ENCODE results near the gene MAGIX.

MAGIX gene

DNA sequence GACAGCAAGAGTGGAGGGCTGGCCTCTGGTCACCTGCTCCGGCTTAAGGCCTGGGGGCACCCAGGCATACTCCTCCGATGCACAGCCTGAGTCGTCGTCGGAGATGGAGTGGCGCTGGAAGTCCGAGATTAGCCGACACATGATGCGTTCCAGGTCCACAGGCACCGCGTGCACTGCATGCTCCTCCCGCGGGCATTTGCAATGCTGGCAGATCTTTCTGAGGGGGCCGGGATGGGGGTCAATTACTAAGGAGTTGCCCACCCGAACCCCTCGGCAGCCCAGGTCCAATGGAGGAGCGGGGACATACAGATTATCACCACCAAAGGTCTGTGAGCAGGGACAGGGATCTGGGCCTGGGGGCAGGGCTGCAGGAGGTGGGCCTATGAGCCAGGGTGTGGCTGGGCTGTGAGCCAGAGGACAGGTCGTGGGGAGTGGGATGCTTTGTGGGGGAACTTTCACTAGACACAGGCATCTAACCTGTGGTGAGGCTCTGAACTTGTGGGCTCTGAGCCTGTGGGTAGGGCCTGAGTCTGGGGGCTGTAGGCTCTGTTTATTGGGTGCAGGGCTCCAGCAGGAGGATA lies 21.2 kb downstream of the MAGIX start:
- no peak for DNase-seq (ENCODE audit: low read depth)

DNA sequence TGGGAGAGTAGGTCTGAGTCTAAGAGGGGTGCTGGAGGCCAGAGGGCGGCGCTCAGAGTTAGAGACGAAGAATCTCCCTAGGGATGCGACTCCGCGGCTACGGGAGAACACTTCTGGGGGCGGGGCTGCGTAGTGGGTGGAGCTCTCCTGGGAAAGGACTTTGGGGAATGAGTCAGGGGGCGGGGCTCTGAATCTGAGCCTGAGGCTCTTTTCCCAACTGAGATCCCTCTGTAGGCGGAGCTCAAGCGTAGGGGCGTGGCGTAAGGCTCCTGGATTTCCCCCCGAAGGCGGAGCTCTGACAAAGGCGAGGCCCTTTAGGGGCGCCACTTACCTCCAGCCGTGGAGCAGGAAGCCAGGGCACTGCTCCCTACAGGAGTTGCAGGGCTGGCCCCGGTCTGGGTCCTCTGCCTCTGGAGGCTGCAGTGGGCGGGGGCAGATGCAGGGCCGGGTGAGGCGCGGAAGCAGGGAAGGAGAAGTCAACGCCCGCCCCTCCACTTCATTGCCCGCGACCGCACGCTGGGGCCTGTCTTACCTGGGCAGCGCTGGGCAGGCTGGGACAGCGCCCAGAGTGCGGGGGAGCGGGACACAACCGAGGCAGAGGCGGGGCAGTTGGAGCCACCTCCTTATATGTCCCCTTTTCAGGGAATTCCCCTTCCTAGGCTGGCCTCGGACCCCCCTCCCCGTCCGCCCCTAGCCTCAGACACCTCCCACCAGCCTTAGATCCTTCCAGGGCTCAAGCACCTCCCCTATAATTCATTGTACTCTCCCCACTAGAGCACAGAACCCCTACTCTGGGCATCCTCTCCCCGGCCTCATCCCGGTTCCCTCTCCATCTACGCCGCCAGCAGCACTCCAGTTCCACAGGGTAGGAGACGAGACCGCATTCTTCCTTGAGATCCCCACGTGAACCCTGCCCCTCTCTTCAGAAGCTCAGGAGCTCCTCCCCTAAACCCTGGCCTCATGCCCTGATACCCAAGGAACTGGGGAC lies 22.0 kb downstream of the MAGIX start:
- peak; percentile 12 for DNase-seq (ENCODE audit: low read depth)

DNA sequence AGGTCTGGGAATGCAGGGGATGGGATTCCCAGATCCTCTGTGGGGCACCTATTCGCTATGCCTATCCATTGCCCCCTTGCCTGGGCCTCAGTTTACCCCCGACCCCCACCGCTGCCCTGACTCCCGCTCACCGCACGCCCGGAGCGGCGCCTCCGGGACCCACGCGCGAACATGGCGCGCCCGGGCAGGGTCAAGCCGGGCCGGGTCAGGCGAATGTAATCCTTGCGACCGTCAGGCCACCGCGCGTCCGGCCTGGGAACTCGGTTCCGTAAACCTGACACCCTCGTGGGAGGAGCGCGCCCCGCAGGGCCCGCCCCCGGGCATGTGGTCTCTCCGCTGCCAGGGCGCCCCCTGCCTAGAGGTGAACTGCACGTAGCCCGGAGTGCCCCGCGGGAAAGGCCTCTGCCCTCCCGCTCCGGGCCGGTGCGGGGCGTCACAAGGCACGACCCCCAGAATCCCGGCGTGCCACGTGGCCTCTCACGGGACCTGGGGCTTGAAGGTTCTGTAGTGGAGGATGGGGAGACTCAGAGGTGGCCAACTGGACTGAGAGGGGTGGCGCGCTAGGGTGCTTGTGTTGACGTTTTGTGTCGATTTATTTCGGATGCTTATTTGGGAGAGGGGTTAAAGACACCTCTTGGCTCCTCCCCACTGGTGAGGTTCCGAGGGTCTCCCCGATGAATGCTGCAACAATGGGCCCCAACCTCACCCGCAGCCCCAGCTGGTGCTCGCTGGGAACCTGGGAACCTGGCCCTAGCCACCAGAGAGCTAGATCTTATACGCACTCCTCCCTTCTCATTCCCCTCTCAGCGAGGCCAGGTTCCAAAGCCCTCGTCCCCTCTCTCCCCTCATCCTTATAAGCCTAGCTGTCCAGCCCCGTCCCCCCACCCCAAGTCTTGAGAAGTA lies 23.8 kb downstream of the MAGIX start, which contains the start of gene PRICKLE3:
TSS of gene PRICKLE3 (minus strand) at position 249 of the 903 bp plus-strand sequence. CDS start at position 173, 76 bp downstream.
- DNase-seq (ENCODE audit: low read depth), result peak; percentile 56

- DNase-seq (ENCODE audit: low read depth), result no peak
Measured at GRCh38 chrX:49187028-49187394, 24.5 kb downstream of the MAGIX start.

DNA sequence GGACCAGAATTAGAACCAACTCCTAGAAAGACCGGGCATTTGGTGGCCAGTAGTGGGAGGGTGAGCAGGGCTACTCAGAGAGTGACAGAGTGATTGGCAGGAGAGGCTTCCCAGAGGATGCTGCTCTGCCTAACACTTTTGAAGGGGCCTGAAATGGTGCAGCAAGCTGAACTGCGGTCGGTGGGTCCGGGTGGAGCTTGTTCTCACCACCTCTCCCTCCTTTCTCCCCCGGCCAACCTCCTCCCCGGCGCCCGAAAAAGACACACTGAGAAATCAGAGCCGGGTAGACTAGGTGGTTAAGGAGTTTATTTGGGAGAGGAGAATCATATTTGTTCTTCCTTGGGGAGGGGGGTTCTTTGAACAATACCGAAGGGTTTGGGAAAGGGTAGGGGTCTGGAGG lies 25.0 kb downstream of the MAGIX start:
- no peak for DNase-seq (ENCODE audit: low read depth)

GRCh38 chrX:49188468-49189076 lies 26.0 kb downstream of the MAGIX start:
- no peak for DNase-seq (ENCODE audit: low read depth)

- DNase-seq (ENCODE audit: low read depth), result no peak
Measured at GRCh38 chrX:49189606-49190005, 27.0 kb downstream of the MAGIX start.

GRCh38 chrX:49190821-49191573 lies 28.4 kb downstream of the MAGIX start:
- DNase-seq (ENCODE audit: low read depth), result peak; percentile 73

GRCh38 chrX:49191574-49192011 lies 29.0 kb downstream of the MAGIX start:
- DNase-seq (ENCODE audit: low read depth), result peak; percentile 21

DNA sequence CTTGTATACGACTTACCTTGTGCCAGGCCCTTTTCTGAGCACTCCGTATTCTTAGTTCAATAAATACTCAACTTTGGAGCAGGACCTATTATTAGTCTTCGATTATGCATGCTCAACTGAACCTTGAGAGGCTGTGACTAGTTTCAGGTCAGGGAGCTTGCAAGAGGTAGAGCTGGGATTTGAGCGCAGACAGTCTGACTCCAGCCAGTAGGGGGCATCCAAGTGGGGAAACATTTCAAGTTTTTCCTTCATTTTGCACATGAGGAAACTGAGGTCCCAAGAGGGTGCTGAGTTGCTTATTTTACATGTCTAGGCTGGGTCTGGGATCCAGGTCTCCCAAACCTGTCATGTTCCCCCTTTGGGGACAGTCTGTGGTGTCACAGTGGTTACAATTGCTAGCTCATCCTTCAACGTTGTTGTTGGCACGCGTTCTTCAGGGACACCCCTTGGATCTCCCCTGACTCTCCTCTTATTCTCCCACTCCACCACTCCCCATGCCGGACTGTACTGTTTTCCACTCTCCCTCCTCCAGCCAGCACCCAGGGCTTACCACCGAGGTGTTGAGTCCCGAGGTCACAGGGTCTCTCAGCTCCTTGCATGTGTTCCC lies 30.3 kb downstream of the MAGIX start:
- DNase-seq (ENCODE audit: low read depth), result peak; percentile 23

DNA sequence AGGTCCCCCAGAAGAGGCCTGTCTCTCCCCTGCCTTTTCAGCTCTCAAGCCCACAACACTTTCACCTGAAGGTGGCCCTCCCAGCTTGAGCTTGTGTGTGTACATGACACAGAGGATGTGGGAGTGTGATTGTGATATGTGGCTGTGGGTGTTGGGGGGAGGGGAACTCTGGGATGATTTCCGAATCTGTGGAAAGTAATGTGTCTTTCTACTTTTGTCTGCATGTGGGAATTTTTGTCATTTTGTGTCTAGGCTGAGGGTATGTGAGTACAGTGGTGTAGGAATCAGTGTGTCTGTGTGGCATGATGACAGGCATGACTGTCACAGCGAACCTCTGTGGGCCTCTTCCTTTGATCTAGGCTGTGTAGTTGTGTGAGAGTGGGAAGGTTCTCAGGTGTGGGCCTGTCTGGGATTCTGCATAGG lies 31.0 kb downstream of the MAGIX start:
- no peak for DNase-seq (ENCODE audit: low read depth)

- no peak for DNase-seq (ENCODE audit: low read depth)
Measured at GRCh38 chrX:49197543-49198087, 35.1 kb downstream of the MAGIX start.

DNA sequence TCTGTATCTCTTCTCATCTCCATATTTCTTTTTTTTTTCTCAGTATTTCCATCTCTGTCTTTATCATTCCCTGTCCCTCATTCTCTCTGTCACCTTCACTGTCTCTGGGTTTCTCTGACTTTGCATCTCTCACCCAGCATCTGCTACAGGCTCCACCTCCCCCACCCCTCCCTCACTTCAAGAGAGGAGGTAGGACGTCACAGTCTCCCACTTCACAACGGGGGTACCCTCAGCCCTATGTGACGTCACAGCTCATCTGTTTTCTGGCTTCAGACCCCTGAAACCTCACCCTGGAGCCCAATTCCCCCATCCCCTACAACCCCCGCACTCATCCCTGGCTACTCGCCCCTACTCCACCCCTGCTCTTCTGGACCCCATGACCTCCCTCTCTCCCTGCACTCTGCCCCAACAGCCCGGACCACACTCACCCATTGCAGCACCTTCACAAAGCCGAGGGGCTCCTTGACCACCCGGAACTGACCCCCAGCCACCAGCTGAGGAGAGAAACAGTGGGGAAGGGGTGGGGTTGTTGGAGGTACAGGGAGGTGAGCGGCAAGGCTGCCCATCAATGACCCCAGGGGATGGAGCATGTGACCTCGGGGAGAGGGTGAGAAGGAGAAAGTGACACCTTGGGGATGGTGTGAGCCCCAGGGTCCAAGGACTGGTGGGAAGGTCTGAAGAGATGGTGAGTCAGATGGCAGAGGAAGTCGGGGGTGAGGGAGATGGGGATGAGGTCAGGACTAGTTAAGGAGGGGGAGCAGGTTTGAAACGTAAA lies 36.2 kb downstream of the MAGIX start:
- DNase-seq (ENCODE audit: low read depth), result no peak

DNA sequence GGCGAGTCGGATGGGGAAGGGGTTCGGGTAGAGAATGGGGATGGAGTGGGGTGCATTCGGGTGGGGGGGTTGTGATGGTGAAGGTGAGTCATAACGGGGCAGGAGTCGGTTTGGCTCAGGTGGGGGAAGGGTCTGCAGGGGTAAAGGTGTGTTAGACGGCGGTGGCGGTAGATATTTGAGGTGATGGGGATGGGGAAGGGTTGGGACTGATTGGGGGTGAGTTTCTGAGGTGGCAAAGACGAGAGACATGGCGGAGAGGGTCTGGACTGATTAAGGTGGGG lies 36.7 kb downstream of the MAGIX start:
- no peak for DNase-seq (ENCODE audit: low read depth)

- peak; percentile 79 for DNase-seq (ENCODE audit: low read depth)
Measured at GRCh38 chrX:49199906-49200771, 37.6 kb downstream of the MAGIX start, which contains the start of gene SYP. TSS of gene SYP (minus strand) at chrX:49200193. CDS start at chrX:49200186, 7 bp downstream.

DNA sequence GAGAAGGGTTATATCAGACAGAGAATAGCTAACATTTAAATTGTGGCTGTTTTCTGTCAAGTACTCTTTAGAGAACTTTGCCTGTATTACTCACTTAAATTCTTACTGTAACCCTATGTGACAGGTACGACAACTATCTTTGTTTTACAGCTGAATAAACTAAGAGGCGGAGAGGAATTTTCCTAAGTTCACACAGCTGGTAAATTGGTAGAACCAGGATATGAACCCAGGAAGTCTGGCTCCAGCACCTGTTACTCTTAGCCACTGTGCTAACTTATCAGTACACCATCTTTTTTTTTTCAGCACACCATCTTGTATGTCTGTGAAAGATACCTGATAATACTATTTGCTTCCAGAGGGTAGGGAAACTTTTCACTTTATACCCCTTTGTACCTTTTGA lies 39.5 kb downstream of the MAGIX start:
- no peak for DNase-seq (ENCODE audit: low read depth)

GRCh38 chrX:49203536-49203935 lies 41.0 kb downstream of the MAGIX start:
- no peak for DNase-seq (ENCODE audit: low read depth)

DNA sequence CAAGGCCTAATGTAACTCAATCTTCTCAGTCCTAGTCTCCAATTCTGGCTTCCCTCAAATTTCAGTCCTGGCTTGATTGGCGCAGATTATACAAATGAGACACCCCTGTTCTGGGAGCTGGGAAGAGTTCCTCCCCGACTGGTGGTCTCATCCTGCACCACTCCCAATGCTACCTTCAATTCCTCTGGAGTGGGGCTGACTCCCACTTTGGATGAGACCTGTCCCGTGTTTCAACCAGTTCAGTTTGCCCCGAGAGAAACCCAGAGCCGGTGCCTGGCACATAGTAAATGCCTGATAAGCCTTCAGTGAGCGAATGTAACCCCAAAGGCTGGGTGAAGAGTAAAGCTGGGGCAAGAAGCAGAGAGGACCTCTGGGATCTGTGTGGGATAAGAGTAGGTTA lies 41.5 kb downstream of the MAGIX start:
- no peak for DNase-seq (ENCODE audit: low read depth)

- DNase-seq (ENCODE audit: low read depth), result no peak
Measured at GRCh38 chrX:49204709-49205108, 42.2 kb downstream of the MAGIX start.

Data from activated T-cell treated with anti-CD3 and anti-CD28 coated beads for 24 hours (primary cell).